Neuron (in vitro differentiated cells): ENCODE data around the gene POLR2L.

ENCODE experiments used
- H2AFZ ChIP-seq: one replicate; pipeline ENCODE4 v1.6.1; 2013; ENCODE audit warnings: low read depth, mild to moderate bottlenecking, inconsistent platforms, low read length, moderate library complexity
- H3K27me3 ChIP-seq: one replicate; pipeline ENCODE4 v1.6.1; 2013; ENCODE audit warnings: low read length; ENCODE audit not compliant: insufficient read depth
- H3K36me3 ChIP-seq: one replicate; pipeline ENCODE4 v1.6.1; 2013; ENCODE audit warnings: low read length; ENCODE audit not compliant: insufficient read depth
- H3K4me1 ChIP-seq: one replicate; pipeline ENCODE4 v1.6.1; 2013; ENCODE audit warnings: low read length; ENCODE audit not compliant: insufficient read depth
- H3K4me3 ChIP-seq: 2 replicates; pipeline ENCODE4 v1.5.1; 2013; ENCODE audit warnings: mild to moderate bottlenecking, low read length, moderate library complexity
- H3K9me3 ChIP-seq: one replicate; pipeline ENCODE4 v1.6.1; 2013; ENCODE audit warnings: low read length

POLR2L gene

GRCh38 chr11:865462-866430 lies 23.4 kb upstream of the POLR2L start:
- Histone ChIP-seq H3K36me3 (peaks cover 16% of the 10 kb centered on the region), H3K9me3 (no peaks in the 10 kb centered on the region), H2AFZ (no peak overlapping the region), H3K4me1 (peaks cover 9% of the 10 kb centered on the region), H3K27me3 (no peaks in the 10 kb centered on the region), H3K4me3 (no peak overlapping the region)

- peaks cover 16% of the 10 kb centered on the region for H3K36me3 ChIP-seq
- H3K4me3 ChIP-seq: no peak overlapping the region
- H3K9me3 ChIP-seq: no peaks in the 10 kb centered on the region
- H2AFZ ChIP-seq: no peak overlapping the region
- H3K4me1 ChIP-seq: peaks cover 9% of the 10 kb centered on the region
- H3K27me3 ChIP-seq: no peaks in the 10 kb centered on the region
Measured at GRCh38 chr11:864898-865297, 22.6 kb upstream of the POLR2L start.

GRCh38 chr11:863910-864827 lies 21.8 kb upstream of the POLR2L start:
- Histone ChIP-seq H3K36me3 (peaks cover 14% of the 10 kb centered on the region), H3K9me3 (no peaks in the 10 kb centered on the region), H3K4me1 (peaks cover 9% of the 10 kb centered on the region), H2AFZ (no peak overlapping the region), H3K27me3 (no peaks in the 10 kb centered on the region), H3K4me3 (no peak overlapping the region)

GRCh38 chr11:863023-863909 lies 20.9 kb upstream of the POLR2L start:
- H3K4me1 ChIP-seq: peaks cover 9% of the 10 kb centered on the region
- H3K27me3 ChIP-seq: no peaks in the 10 kb centered on the region
- H3K9me3 ChIP-seq: no peaks in the 10 kb centered on the region
- no peak overlapping the region for H3K4me3 ChIP-seq
- peaks cover 9% of the 10 kb centered on the region for H3K36me3 ChIP-seq
- no peak overlapping the region for H2AFZ ChIP-seq

- Histone ChIP-seq H3K4me1 (peaks cover 9% of the 10 kb centered on the region), H3K27me3 (no peaks in the 10 kb centered on the region), H3K9me3 (no peaks in the 10 kb centered on the region), H3K36me3 (peaks cover 9% of the 10 kb centered on the region), H3K4me3 (no peak overlapping the region), H2AFZ (no peak overlapping the region)
Measured at GRCh38 chr11:862696-863022, 20.3 kb upstream of the POLR2L start.

GRCh38 chr11:862081-862661 lies 19.8 kb upstream of the POLR2L start:
- Histone ChIP-seq H3K4me3 (no peak overlapping the region), H3K9me3 (no peaks in the 10 kb centered on the region), H3K36me3 (peaks cover 9% of the 10 kb centered on the region), H2AFZ (no peak overlapping the region), H3K27me3 (no peaks in the 10 kb centered on the region), H3K4me1 (peaks cover 9% of the 10 kb centered on the region)

GRCh38 chr11:861105-861479 lies 18.8 kb upstream of the POLR2L start:
- H3K4me1 ChIP-seq: peaks cover 9% of the 10 kb centered on the region
- H3K36me3 ChIP-seq: peaks cover 7% of the 10 kb centered on the region
- no peaks in the 10 kb centered on the region for H3K27me3 ChIP-seq
- no peak overlapping the region for H3K4me3 ChIP-seq
- H3K9me3 ChIP-seq: no peaks in the 10 kb centered on the region
- H2AFZ ChIP-seq: no peak overlapping the region

GRCh38 chr11:860234-861104 lies 18.1 kb upstream of the POLR2L start:
- Histone ChIP-seq H3K27me3 (no peaks in the 10 kb centered on the region), H3K4me1 (peaks cover 14% of the 10 kb centered on the region), H3K4me3 (no peak overlapping the region), H3K36me3 (peaks cover under 1% of the 10 kb centered on the region), H3K9me3 (no peaks in the 10 kb centered on the region), H2AFZ (no peak overlapping the region)

- Histone ChIP-seq H3K27me3 (no peaks in the 10 kb centered on the region), H3K9me3 (no peaks in the 10 kb centered on the region), H3K36me3 (no peaks in the 10 kb centered on the region), H2AFZ (no peak overlapping the region), H3K4me1 (peaks cover 23% of the 10 kb centered on the region), H3K4me3 (no peak overlapping the region)
Measured at GRCh38 chr11:859394-860131, 17.2 kb upstream of the POLR2L start.

GRCh38 chr11:858762-859339 lies 16.5 kb upstream of the POLR2L start:
- Histone ChIP-seq H3K27me3 (no peaks in the 10 kb centered on the region), H2AFZ (no peak overlapping the region), H3K36me3 (no peaks in the 10 kb centered on the region), H3K9me3 (no peaks in the 10 kb centered on the region), H3K4me1 (peaks cover 30% of the 10 kb centered on the region), H3K4me3 (no peak overlapping the region)
